Dendritic cell treated with granulocyte-macrophage colony-stimulating factor and Interleukin-4, amounts not matched to agents 40 ng/mL and 50 ng/mL, for 4 days (primary cell): Measurements from ENCODE around the gene AMFR.
"Not testable (repeated sequence)": the region's sequence is repeated elsewhere in the genome, so short reads cannot be mapped to it uniquely, and the experiment has no call there.

Experiments
- H3K27ac Mint-ChIP-seq: one replicate; pipeline ENCODE4 v1.8.0; 2022; ENCODE audit warnings: mild to moderate bottlenecking, mixed read lengths
- H3K27me3 Mint-ChIP-seq: one replicate; pipeline ENCODE4 v1.8.0; 2022; ENCODE audit warnings: mild to moderate bottlenecking, mixed read lengths
- H3K36me3 Mint-ChIP-seq: one replicate; pipeline ENCODE4 v1.8.0; 2022; ENCODE audit warnings: low read depth, mixed read lengths
- H3K4me1 Mint-ChIP-seq: one replicate; pipeline ENCODE4 v1.8.0; 2022; ENCODE audit warnings: low read depth, mixed read lengths
- H3K4me3 Mint-ChIP-seq: one replicate; pipeline ENCODE4 v1.8.0; 2022; ENCODE audit warnings: mild to moderate bottlenecking, moderate library complexity, mixed read lengths
- H3K9me3 Mint-ChIP-seq: one replicate; pipeline ENCODE4 v1.8.0; 2022; ENCODE audit warnings: mixed read lengths
- intact Hi-C: fragments of 100-400 bp; cut with micrococcal nuclease; formaldehyde crosslinking; loops from one replicate; pipeline ENCODE4 v1.15.0; 2022

AMFR gene

GRCh38 chr16:56396724-56397123 lies 28.6 kb downstream of the AMFR start:
- intact Hi-C loops, H3K9me3 Mint-ChIP-seq, H3K27me3 Mint-ChIP-seq, H3K27ac Mint-ChIP-seq, H3K4me1 Mint-ChIP-seq, H3K4me3 Mint-ChIP-seq: not testable (repeated sequence)
- H3K36me3 Mint-ChIP-seq, result peaks cover 90% of the 10 kb centered on the region

- H3K9me3 Mint-ChIP-seq, result no peaks in the 10 kb centered on the region
- no peak overlapping the region for H3K27ac Mint-ChIP-seq
- H3K4me3 Mint-ChIP-seq, result no peak overlapping the region
- no peaks in the 10 kb centered on the region for H3K4me1 Mint-ChIP-seq
- intact Hi-C loops, result no loop called here
- H3K27me3 Mint-ChIP-seq, result no peaks in the 10 kb centered on the region
- peaks cover 88% of the 10 kb centered on the region for H3K36me3 Mint-ChIP-seq
Measured at GRCh38 chr16:56389554-56389953, 35.8 kb downstream of the AMFR start.

- no peaks in the 10 kb centered on the region for H3K4me1 Mint-ChIP-seq
- intact Hi-C loops, result no loop called here
- no peak overlapping the region for H3K27ac Mint-ChIP-seq
- H3K36me3 Mint-ChIP-seq, result peaks cover 88% of the 10 kb centered on the region
- H3K4me3 Mint-ChIP-seq, result no peak overlapping the region
- H3K27me3 Mint-ChIP-seq, result no peaks in the 10 kb centered on the region
- H3K9me3 Mint-ChIP-seq, result peaks cover 5% of the 10 kb centered on the region
Measured at GRCh38 chr16:56388209-56388608, 37.1 kb downstream of the AMFR start.

- no peak overlapping the region for H3K4me3 Mint-ChIP-seq
- no peaks in the 10 kb centered on the region for H3K4me1 Mint-ChIP-seq
- peaks cover 88% of the 10 kb centered on the region for H3K36me3 Mint-ChIP-seq
- no peak overlapping the region for H3K27ac Mint-ChIP-seq
- H3K27me3 Mint-ChIP-seq, result no peaks in the 10 kb centered on the region
- H3K9me3 Mint-ChIP-seq, result peaks cover 11% of the 10 kb centered on the region
- intact Hi-C loops, result no loop called here
Measured at GRCh38 chr16:56387396-56387795, 37.9 kb downstream of the AMFR start.

- Mint-ChIP-seq H3K4me1 (no peaks in the 10 kb centered on the region), H3K4me3 (no peak overlapping the region), H3K27me3 (no peaks in the 10 kb centered on the region), H3K36me3 (peaks cover 91% of the 10 kb centered on the region), H3K27ac (no peak overlapping the region), H3K9me3 (peaks cover 38% of the 10 kb centered on the region)
- intact Hi-C loops, result no loop called here
Measured at GRCh38 chr16:56384074-56384721, 41.1 kb downstream of the AMFR start.

- Mint-ChIP-seq H3K27ac (no peak overlapping the region), H3K27me3 (no peaks in the 10 kb centered on the region), H3K4me1 (no peaks in the 10 kb centered on the region), H3K36me3 (peaks cover 95% of the 10 kb centered on the region), H3K9me3 (peaks cover 39% of the 10 kb centered on the region), H3K4me3 (no peak overlapping the region)
- intact Hi-C loops, result no loop called here
Measured at GRCh38 chr16:56382901-56383355, 42.4 kb downstream of the AMFR start.

GRCh38 chr16:56382459-56382858 lies 42.9 kb downstream of the AMFR start:
- Mint-ChIP-seq H3K27me3 (no peaks in the 10 kb centered on the region), H3K9me3 (peaks cover 39% of the 10 kb centered on the region), H3K27ac (no peak overlapping the region), H3K36me3 (peaks cover 95% of the 10 kb centered on the region), H3K4me1 (no peaks in the 10 kb centered on the region), H3K4me3 (no peak overlapping the region)
- intact Hi-C loops, result no loop called here

- H3K27me3 Mint-ChIP-seq, H3K27ac Mint-ChIP-seq, H3K4me3 Mint-ChIP-seq, H3K4me1 Mint-ChIP-seq, intact Hi-C loops: not testable (repeated sequence)
- Mint-ChIP-seq H3K36me3 (peaks cover 92% of the 10 kb centered on the region), H3K9me3 (peaks cover 39% of the 10 kb centered on the region)
Measured at GRCh38 chr16:56380778-56381485, 44.4 kb downstream of the AMFR start.

- Mint-ChIP-seq H3K36me3 (peaks cover 92% of the 10 kb centered on the region), H3K9me3 (peaks cover 39% of the 10 kb centered on the region)
- H3K27me3 Mint-ChIP-seq, H3K27ac Mint-ChIP-seq, H3K4me3 Mint-ChIP-seq, H3K4me1 Mint-ChIP-seq, intact Hi-C loops: not testable (repeated sequence)
Measured at GRCh38 chr16:56379044-56379443, 46.3 kb downstream of the AMFR start.

- H3K36me3 Mint-ChIP-seq, result peaks cover 82% of the 10 kb centered on the region
- H3K27ac Mint-ChIP-seq, H3K4me1 Mint-ChIP-seq, H3K4me3 Mint-ChIP-seq, H3K27me3 Mint-ChIP-seq, intact Hi-C loops: not testable (repeated sequence)
- peaks cover 16% of the 10 kb centered on the region for H3K9me3 Mint-ChIP-seq
Measured at GRCh38 chr16:56375792-56376191, 49.6 kb downstream of the AMFR start.

GRCh38 chr16:56373003-56373402 lies 52.3 kb downstream of the AMFR start:
- H3K27ac Mint-ChIP-seq, result no peak overlapping the region
- intact Hi-C loops, result no loop called here

GRCh38 chr16:56372013-56372634 lies 53.2 kb downstream of the AMFR start:
- Mint-ChIP-seq H3K27ac (no peak overlapping the region), H3K27me3 (no peaks in the 10 kb centered on the region), H3K4me3 (no peak overlapping the region), H3K4me1 (no peaks in the 10 kb centered on the region), H3K36me3 (peaks cover 77% of the 10 kb centered on the region), H3K9me3 (no peaks in the 10 kb centered on the region)
- intact Hi-C loops, result no loop called here

More at GRCh38 chr16:56373003-56373402, 52.3 kb downstream of the AMFR start:
- H3K4me3 Mint-ChIP-seq, result no peak overlapping the region
- peaks cover 77% of the 10 kb centered on the region for H3K36me3 Mint-ChIP-seq
- no peaks in the 10 kb centered on the region for H3K9me3 Mint-ChIP-seq
- H3K27me3 Mint-ChIP-seq, result no peaks in the 10 kb centered on the region
- no peaks in the 10 kb centered on the region for H3K4me1 Mint-ChIP-seq

- H3K9me3 Mint-ChIP-seq, result no peaks in the 10 kb centered on the region
- intact Hi-C loops, result no loop called here
- H3K27me3 Mint-ChIP-seq, result no peaks in the 10 kb centered on the region
- H3K36me3 Mint-ChIP-seq, result peaks cover 83% of the 10 kb centered on the region
- no peak overlapping the region for H3K4me3 Mint-ChIP-seq
- no peak overlapping the region for H3K27ac Mint-ChIP-seq
- no peaks in the 10 kb centered on the region for H3K4me1 Mint-ChIP-seq
Measured at GRCh38 chr16:56371660-56371937, 53.7 kb downstream of the AMFR start.

GRCh38 chr16:56370875-56371659 lies 54.3 kb downstream of the AMFR start:
- Mint-ChIP-seq H3K4me3 (no peak overlapping the region), H3K4me1 (no peaks in the 10 kb centered on the region), H3K36me3 (peaks cover 84% of the 10 kb centered on the region), H3K9me3 (no peaks in the 10 kb centered on the region), H3K27ac (no peak overlapping the region), H3K27me3 (no peaks in the 10 kb centered on the region)
- intact Hi-C loops, result no loop called here
